ENCODE data around the gene INPP5E. TPM values are rescaled to one million over a fixed set of nuclear protein-coding genes. Genes with fewer than 3 reads are reported as not detected.

INPP5E gene
- total and polyA plus RNA-seq, 10 of the 15 experiments (the other 5 are each of a cell fraction or from before 2014, with no cell fraction given) = 0.24 to 16.0 (median 5.3) TPM

GRCh38 chr9:136405481-136405880 lies 34.2 kb downstream of the INPP5E start:
- ATAC-seq = no peak
- intact Hi-C loops (cut with micrococcal nuclease; ENCODE audit: unreplicated experiment) = no loop called here
- no peak for TF ChIP-seq RAD21 (IDR thresholded peaks at IDR 0.05; ENCODE audit: insufficient read depth, low read depth, low read length)
- TF ChIP-seq RUNX3 (IDR thresholded peaks at IDR 0.05; ENCODE audit: low read length) = no peak
- TF ChIP-seq ETV6 (conservative IDR thresholded peaks at IDR 0.05 in 1 of 2, IDR thresholded peaks at IDR 0.05 in 1 of 2; ENCODE audit: borderline replicate concordance in 1 of 2, low read depth in 1 of 2) = no peak
- TF ChIP-seq EZH2 (IDR thresholded peaks at IDR 0.05; ENCODE audit: borderline replicate concordance, control insufficient read depth, low read depth, low read length) = no peak
- no peak for TF ChIP-seq SMAD5 (IDR thresholded peaks at IDR 0.05; ENCODE audit: low read depth)
- TF ChIP-seq SUPT20H (IDR thresholded peaks at IDR 0.05; ENCODE audit: borderline replicate concordance, control insufficient read depth, low read depth, low read length) = no peak
- TF ChIP-seq CREB1 (IDR thresholded peaks at IDR 0.05; ENCODE audit: low read depth) = no peak
- TF ChIP-seq MTA2 (IDR thresholded peaks at IDR 0.05; ENCODE audit: low read depth) = no peak
- no peak for TF ChIP-seq SIN3A (IDR thresholded peaks at IDR 0.05; ENCODE audit: low read depth, low read length)
- no peak for TF ChIP-seq ZSCAN29 (IDR thresholded peaks at IDR 0.05)
- TF ChIP-seq RELB (IDR thresholded peaks at IDR 0.05; ENCODE audit: low read depth) = no peak
- TF ChIP-seq PAX5 (IDR thresholded peaks at IDR 0.05; ENCODE audit: borderline replicate concordance, low read depth, low read length) = no peak
- TF ChIP-seq ATF3 (IDR thresholded peaks at IDR 0.05; ENCODE audit: borderline replicate concordance, extremely low read depth, low read depth, low read length) = no peak
- no peak for TF ChIP-seq IKZF2 (IDR thresholded peaks at IDR 0.05)
- no peak for TF ChIP-seq SPI1 (IDR thresholded peaks at IDR 0.05; ENCODE audit: borderline replicate concordance, insufficient read depth, low read depth, low read length)
- TF ChIP-seq RB1 (IDR thresholded peaks at IDR 0.05; ENCODE audit: borderline replicate concordance) = no peak
- TF ChIP-seq PRDM15 (CRISPR knock-in tag; IDR thresholded peaks at IDR 0.05) = no peak

More at GRCh38 chr9:136405481-136405880, 34.2 kb downstream of the INPP5E start:
- Histone ChIP-seq H3K36me3 (ENCODE audit: control insufficient read depth in 2 of 2, insufficient read depth in 2 of 2, low read length in 1 of 2) (peaks cover 7 to 18% of the 10 kb centered on the region in 2 experiments; a peak in 3 of 4 replicates), H3K9ac (ENCODE audit: control insufficient read depth, insufficient read depth, low read length) (no peak overlapping the region), H3K4me1 (ENCODE audit: control insufficient read depth, insufficient read depth, low read length) (peaks cover 39% of the 10 kb centered on the region), H2AFZ (ENCODE audit: control insufficient read depth, low read depth, low read length) (no peak overlapping the region), H3K27ac (ENCODE audit: control insufficient read depth, insufficient read depth) (no peak overlapping the region), H4K20me1 (ENCODE audit: control insufficient read depth, insufficient read depth) (no peaks in the 10 kb centered on the region), H3K79me2 (ENCODE audit: control insufficient read depth, insufficient read depth, low read length) (peaks cover 30% of the 10 kb centered on the region), H3K4me3 (no peak overlapping the region), H3K4me2 (ENCODE audit: control insufficient read depth, insufficient read depth) (peak overlapping the region; percentile 90; the same call in 1 of the 2 replicates), H3K27me3 (replicated peaks in 1 of 2; ENCODE audit: control insufficient read depth in 2 of 2, insufficient read depth in 2 of 2, low read length in 1 of 2) (no peaks in the 10 kb centered on the region), H3K9me3 (replicated peaks; ENCODE audit: control insufficient read depth, insufficient read depth, low read length) (no peaks in the 10 kb centered on the region)
- in situ Hi-C loops (cut with MboI) = no loop called here
- WGBS (ENCODE audit: insufficient coverage, insufficient replicate concordance, low lambda C conversion rate, missing lambda C conversion rate) = 90% methylated on average over 7 of the region's 7 CpGs
- no TSS peak for BruUV-seq (replicated peaks)
- SMC1A ChIA-PET (ENCODE audit: uncharacterized antibody, unreplicated experiment) = no interaction called here
- POLR2A ChIA-PET = interaction anchor here (0.5 kb wide), 1 partner anchor 746 kb away, joined by 5 read pairs; no protein-coding TSS in a partner anchor
- RAD21 ChIA-PET (ENCODE audit: unreplicated experiment) = no interaction called here
- FAIRE-seq (no peak), DNase-seq (ENCODE audit: low read depth, low spot score) (no peak)
- CTCF ChIA-PET = no interaction called here

Measured in GM12878 (cell line).